A549 (cell line): ENCODE results near the gene PTPRG. TPM values are rescaled to one million over a fixed set of nuclear protein-coding genes. Genes with fewer than 3 reads are reported as not detected.

Source experiments
- ATAC-seq, 2 experiments: fragments of 200-7000 bp in 1 of 2; fragments of >200 bp in 1 of 2; cut with Nextera tagmentation in 1 of 2; cut with Tn5 transposase in 1 of 2; 3 replicates each; pipeline versions ENCODE4 v1.8.0 to v1.9.1; 2018 to 2020; ENCODE audit warnings: mild to moderate bottlenecking in 1 of 2, moderate library complexity in 1 of 2
- CTCF ChIA-PET: fragments of 300-600 bp; sonication (Branson Sonifier 250); formaldehyde crosslinking; extraction: SDS; loops from one replicate; lab custom pipeline; 2021; ENCODE audit warnings: antibody characterized with exemption, inconsistent platforms; lab: Yijun Ruan, JAX
- POLR2A ChIA-PET: fragments of 350-600 bp; formaldehyde crosslinking; extraction: SDS; loops from one replicate; lab custom pipeline; 2021; ENCODE audit warnings: antibody characterized with exemption, inconsistent platforms; lab: Yijun Ruan, JAX
- DNase-seq, 2 experiments: peaks; one replicate each; pipeline versions ENCODE4 v3.0.0 to v3.0.0-alpha.2; 2011 to 2016; ENCODE audit warnings: low read depth in 1 of 2, low spot score in 1 of 2
- FAIRE-seq: peaks from 2 replicates; lab custom pipeline; 2011; peaks lifted over from hg19 to GRCh38; lab: Jason Lieb, UNC
- H3K27ac ChIP-seq, 2 experiments: fragments of >200 bp; sonication (Bioruptor Twin); formaldehyde crosslinking; 3 replicates each; pipeline ENCODE4 v1.5.1; 2016 to 2017
- H3K4me1 ChIP-seq: fragments of >200 bp; sonication (Bioruptor Twin); formaldehyde crosslinking; 3 replicates; pipeline ENCODE4 v1.6.1; 2016
- H3K4me2 ChIP-seq: fragments of >200 bp; sonication (Bioruptor Twin); formaldehyde crosslinking; 3 replicates; pipeline ENCODE4 v1.6.1; 2016
- H3K4me3 ChIP-seq: fragments of >200 bp; sonication (Bioruptor Twin); formaldehyde crosslinking; 3 replicates; pipeline ENCODE4 v1.5.1; 2016
- H3K9me3 ChIP-seq: fragments of >200 bp; sonication (Bioruptor Twin); formaldehyde crosslinking; 3 replicates; pipeline ENCODE4 v1.6.1; 2016
- ATOH8 ChIP-seq: fragments of 250-450 bp; sonication (Bioruptor Pico); IDR thresholded peaks from 2 replicates; pipeline ENCODE4 v1.5.0; 2020; ENCODE audit warnings: low read depth, mild to moderate bottlenecking, moderate library complexity
- EHF ChIP-seq: fragments of 250-450 bp; sonication (Bioruptor Pico); IDR thresholded peaks from 2 replicates; pipeline ENCODE4 v1.5.0; 2020; ENCODE audit warnings: mild to moderate bottlenecking
- EHMT2 ChIP-seq: fragments of 200-600 bp; sonication (generic); IDR thresholded peaks from 2 replicates; pipeline ENCODE4 v1.6.1; 2016; ENCODE audit warnings: antibody characterized with exemption, low read depth, mild to moderate bottlenecking, moderate library complexity
- EP300 ChIP-seq, 2 experiments: fragments of >200 bp; sonication (Bioruptor Twin); formaldehyde crosslinking; IDR thresholded peaks; 2 replicates in 1 of 2; 3 replicates in 1 of 2; pipeline ENCODE4 v1.6.1; 2016 to 2017
- ESRRA ChIP-seq: fragments of 150-350 bp; IDR thresholded peaks from 2 replicates; pipeline ENCODE4 v1.6.1; 2014; ENCODE audit warnings: mild to moderate bottlenecking, low read length, borderline replicate concordance
- FOSL2 ChIP-seq, 2 experiments: fragments of 450-650 bp in 1 of 2; fragments of >200 bp in 1 of 2; sonication (Bioruptor Twin) in 1 of 2; formaldehyde crosslinking; IDR thresholded peaks; 2 replicates each; pipeline versions ENCODE4 v1.5.0 to v1.6.1; 2016 to 2020; ENCODE audit warnings: mild to moderate bottlenecking in 1 of 2, moderate library complexity in 1 of 2
- GATA3 ChIP-seq: IDR thresholded peaks from 2 replicates; pipeline ENCODE4 v1.6.1; 2012; ENCODE audit warnings: borderline replicate concordance
- HEYL ChIP-seq: fragments of 250-450 bp; sonication (Bioruptor Pico); IDR thresholded peaks from 2 replicates; pipeline ENCODE4 v1.8.0; 2021; ENCODE audit warnings: mild to moderate bottlenecking, moderate library complexity
- HMGXB4 ChIP-seq: fragments of 250-450 bp; sonication (Bioruptor Pico); IDR thresholded peaks from 2 replicates; pipeline ENCODE4 v1.5.0; 2021; ENCODE audit warnings: mild to moderate bottlenecking, moderate library complexity, borderline replicate concordance
- HOXA7 ChIP-seq: fragments of 250-450 bp; sonication (Bioruptor Pico); IDR thresholded peaks from 2 replicates; pipeline ENCODE4 v1.5.0; 2020; ENCODE audit warnings: mild to moderate bottlenecking, moderate library complexity
- HOXB5 ChIP-seq: fragments of 250-450 bp; sonication (Bioruptor Pico); IDR thresholded peaks from 2 replicates; pipeline ENCODE4 v1.5.0; 2020; ENCODE audit warnings: mild to moderate bottlenecking, moderate library complexity
- JUN ChIP-seq, 2 experiments: fragments of >200 bp; sonication (Bioruptor Twin); formaldehyde crosslinking; IDR thresholded peaks; 2 replicates in 1 of 2; 3 replicates in 1 of 2; pipeline ENCODE4 v1.6.1; 2016 to 2017
- MYC ChIP-seq: IDR thresholded peaks from 2 replicates; pipeline ENCODE4 v1.6.1; 2012; ENCODE audit warnings: mild to moderate bottlenecking, inconsistent platforms, low read length, improper control_type of control experiment, borderline replicate concordance
- NFE2L2 ChIP-seq: fragments of 150-350 bp; conservative IDR thresholded peaks from 2 replicates; pipeline ENCODE4 v1.6.1; 2014; ENCODE audit warnings: low read length
- NPAS2 ChIP-seq: fragments of 250-450 bp; sonication (Bioruptor Pico); IDR thresholded peaks from 2 replicates; pipeline ENCODE4 v1.8.0; 2022; ENCODE audit warnings: mild to moderate bottlenecking, moderate library complexity, borderline replicate concordance
- NR3C1 ChIP-seq: fragments of >200 bp; sonication (Bioruptor Twin); formaldehyde crosslinking; IDR thresholded peaks from 3 replicates; pipeline ENCODE4 v1.6.1; 2017
- PHF8 ChIP-seq: fragments of 200-600 bp; sonication (generic); IDR thresholded peaks from 2 replicates; pipeline ENCODE4 v1.6.1; 2016; ENCODE audit warnings: low read depth, mild to moderate bottlenecking, antibody characterized with exemption, moderate library complexity, borderline replicate concordance
- POLR2AphosphoS2 ChIP-seq: conservative IDR thresholded peaks from 2 replicates; pipeline ENCODE4 v1.6.1; 2012; ENCODE audit warnings: low read length, improper control_type of control experiment, inconsistent platforms
- REST ChIP-seq: fragments of 200-600 bp; sonication (generic); IDR thresholded peaks from 2 replicates; pipeline ENCODE4 v1.6.1; 2016; ENCODE audit warnings: antibody characterized with exemption, mild to moderate bottlenecking, moderate library complexity
- RNF2 ChIP-seq: fragments of 200-600 bp; sonication (generic); IDR thresholded peaks from 2 replicates; pipeline ENCODE4 v1.6.1; 2016; ENCODE audit warnings: low read depth, mild to moderate bottlenecking, antibody characterized with exemption, moderate library complexity, borderline replicate concordance
- SREBF2 ChIP-seq: fragments of 450-650 bp; IDR thresholded peaks from 2 replicates; pipeline ENCODE4 v1.6.1; 2014; ENCODE audit warnings: mild to moderate bottlenecking, moderate library complexity
- TP53 ChIP-seq: fragments of 250-450 bp; sonication (Bioruptor Pico); IDR thresholded peaks from 2 replicates; pipeline ENCODE4 v1.5.0; 2021; ENCODE audit warnings: mild to moderate bottlenecking, moderate library complexity
- ZFP36 ChIP-seq: fragments of 450-650 bp; IDR thresholded peaks from 2 replicates; pipeline ENCODE4 v1.6.1; 2014; ENCODE audit warnings: borderline replicate concordance; ENCODE audit not compliant: partially characterized antibody
- ZNF302 ChIP-seq: fragments of 250-450 bp; sonication (Bioruptor Pico); IDR thresholded peaks from 2 replicates; pipeline ENCODE4 v1.9.0; 2021; ENCODE audit warnings: inconsistent platforms, mild to moderate bottlenecking, moderate library complexity
- WGBS: methylation state at CpG from one replicate; pipeline ENCODE4 v1.1.6; 2017; ENCODE audit errors: missing lambda C conversion rate; 5-methylcytosine and 5-hydroxymethylcytosine counted together
- polyA plus RNA-seq, 4 experiments: library from polyadenylated mRNA; depleted of rRNA in 3 of 4; stranded (reverse); fragments of >200 nt; fragmentation: RNase III in 1 of 4; extraction: RNeasy Plus Mini Kit Qiagen cat#74134 plus additional on column Dnase treatment in 1 of 4; gene quantifications; 2 replicates in 3 of 4; 3 replicates in 1 of 4; pipeline ENCODE4 v1.2.3, GENCODE V29; 2011 to 2017
- TF ChIP-seq, protein P1 (sequence below): IDR thresholded peaks from 2 replicates; pipeline ENCODE4 v1.6.1; 2012; ENCODE audit warnings: low read depth, borderline replicate concordance
- TF ChIP-seq, protein P2 (sequence below): fragments of >200 bp; sonication (Bioruptor Twin); formaldehyde crosslinking; IDR thresholded peaks from 3 replicates; pipeline ENCODE4 v1.5.1; 2016

PTPRG gene
- polyA plus RNA-seq, 2 of the 4 experiments (the other 2 are of a cell fraction) = 4.5 to 4.8 TPM

GRCh38 chr3:62013951-62014350 is 452.6 kb downstream of the PTPRG start:
- 48% methylated on average over 7 of the region's 7 CpGs for WGBS
- no peaks in the 10 kb centered on the region for H3K9me3 ChIP-seq
- ATAC-seq (no peak), FAIRE-seq (no peak), DNase-seq (no peak)
- no peak for TF ChIP-seq EHMT2
- no peak for TF ChIP-seq HEYL (CRISPR knock-in tag)
- H3K4me3 ChIP-seq = no peak overlapping the region
- POLR2A ChIA-PET = no interaction called here
- no peak overlapping the region for H3K4me2 ChIP-seq
- CTCF ChIA-PET = no interaction called here
- no peaks in the 10 kb centered on the region for H3K4me1 ChIP-seq
- H3K27ac ChIP-seq = no peak overlapping the region

- POLR2A ChIA-PET = no interaction called here
- TF ChIP-seq HOXA7 (no peak), FOSL2 (IDR thresholded peaks at IDR 0.05) (no peak), FOSL2 (CRISPR knock-in tag; IDR thresholded peaks at IDR 0.05) (no peak), NR3C1 (no peak), NFE2L2 (no peak), ESRRA (no peak)
These were observed 453.7 kb downstream of the PTPRG start for GRCh38 chr3:62015111-62015510.

DNA sequence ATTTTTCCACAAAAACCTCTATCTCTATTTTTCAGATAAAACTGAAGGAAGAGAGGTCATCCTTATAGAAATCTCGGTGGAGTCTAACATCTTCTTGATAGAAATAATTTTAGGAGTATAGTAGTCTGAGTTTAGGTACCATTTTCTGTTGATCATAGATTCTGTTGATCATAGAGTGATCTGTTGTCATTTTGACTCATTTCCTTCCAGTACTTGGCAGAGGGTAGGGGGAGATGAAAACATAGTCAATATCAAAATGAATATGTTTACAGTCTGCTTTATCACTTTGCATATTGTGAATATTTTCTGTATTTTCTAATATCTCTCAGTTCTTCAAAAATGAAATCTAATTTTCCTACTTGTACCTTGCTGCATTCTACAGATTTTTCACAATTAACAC is 458.5 kb downstream of the PTPRG start:
- 32% methylated on average over 1 of the region's 1 CpG for WGBS
- ATAC-seq (no peak), DNase-seq (no peak), FAIRE-seq (no peak)
- H3K27ac ChIP-seq = no peak overlapping the region
- H3K4me2 ChIP-seq = no peak overlapping the region
- ChIA-PET CTCF (no interaction called here), POLR2A (no interaction called here)
- no peaks in the 10 kb centered on the region for H3K9me3 ChIP-seq
- H3K4me1 ChIP-seq = no peaks in the 10 kb centered on the region
- no peak for TF ChIP-seq ZNF302 (CRISPR knock-in tag)
- TF ChIP-seq POLR2AphosphoS2 = no peak
- no peak for TF ChIP-seq GATA3
- no peak for TF ChIP-seq ATOH8 (CRISPR knock-in tag)
- TF ChIP-seq, protein P1, sequence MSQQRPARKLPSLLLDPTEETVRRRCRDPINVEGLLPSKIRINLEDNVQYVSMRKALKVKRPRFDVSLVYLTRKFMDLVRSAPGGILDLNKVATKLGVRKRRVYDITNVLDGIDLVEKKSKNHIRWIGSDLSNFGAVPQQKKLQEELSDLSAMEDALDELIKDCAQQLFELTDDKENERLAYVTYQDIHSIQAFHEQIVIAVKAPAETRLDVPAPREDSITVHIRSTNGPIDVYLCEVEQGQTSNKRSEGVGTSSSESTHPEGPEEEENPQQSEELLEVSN = no peak
- TF ChIP-seq EP300 (IDR thresholded peaks at IDR 0.05) = no peak
- no peak for TF ChIP-seq NPAS2
- no peak for TF ChIP-seq REST
- no peak for TF ChIP-seq HOXA7
- no peak for TF ChIP-seq RNF2
- no peak for TF ChIP-seq PHF8
- TF ChIP-seq TP53 = no peak
- TF ChIP-seq, protein P2, sequence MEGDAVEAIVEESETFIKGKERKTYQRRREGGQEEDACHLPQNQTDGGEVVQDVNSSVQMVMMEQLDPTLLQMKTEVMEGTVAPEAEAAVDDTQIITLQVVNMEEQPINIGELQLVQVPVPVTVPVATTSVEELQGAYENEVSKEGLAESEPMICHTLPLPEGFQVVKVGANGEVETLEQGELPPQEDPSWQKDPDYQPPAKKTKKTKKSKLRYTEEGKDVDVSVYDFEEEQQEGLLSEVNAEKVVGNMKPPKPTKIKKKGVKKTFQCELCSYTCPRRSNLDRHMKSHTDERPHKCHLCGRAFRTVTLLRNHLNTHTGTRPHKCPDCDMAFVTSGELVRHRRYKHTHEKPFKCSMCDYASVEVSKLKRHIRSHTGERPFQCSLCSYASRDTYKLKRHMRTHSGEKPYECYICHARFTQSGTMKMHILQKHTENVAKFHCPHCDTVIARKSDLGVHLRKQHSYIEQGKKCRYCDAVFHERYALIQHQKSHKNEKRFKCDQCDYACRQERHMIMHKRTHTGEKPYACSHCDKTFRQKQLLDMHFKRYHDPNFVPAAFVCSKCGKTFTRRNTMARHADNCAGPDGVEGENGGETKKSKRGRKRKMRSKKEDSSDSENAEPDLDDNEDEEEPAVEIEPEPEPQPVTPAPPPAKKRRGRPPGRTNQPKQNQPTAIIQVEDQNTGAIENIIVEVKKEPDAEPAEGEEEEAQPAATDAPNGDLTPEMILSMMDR = no peak
- no peak for TF ChIP-seq HMGXB4 (CRISPR knock-in tag)
- TF ChIP-seq HOXB5 = no peak
- no peak for TF ChIP-seq MYC
- no peak for TF ChIP-seq EHF (CRISPR knock-in tag)
- no peak for TF ChIP-seq SREBF2
- no peak for TF ChIP-seq JUN (IDR thresholded peaks at IDR 0.05)
- TF ChIP-seq ZFP36 = no peak
- no peak overlapping the region for H3K4me3 ChIP-seq

More at GRCh38 chr3:62015111-62015510, 453.7 kb downstream of the PTPRG start:
- no peak overlapping the region for H3K4me3 ChIP-seq
- ATAC-seq (no peak), FAIRE-seq (no peak), DNase-seq (no peak)
- no peaks in the 10 kb centered on the region for H3K9me3 ChIP-seq
- H3K4me2 ChIP-seq = no peak overlapping the region
- H3K4me1 ChIP-seq = no peaks in the 10 kb centered on the region
- CTCF ChIA-PET = no interaction called here
- no peak overlapping the region for H3K27ac ChIP-seq
- WGBS = 39% methylated on average over 3 of the region's 3 CpGs
